Measurements from ENCODE around the gene HEXIM1.

HEXIM1 gene

GRCh38 chr17:45129940-45130680 lies 18.2 kb upstream of the HEXIM1 start:
- peak; percentile 64 for DNase-seq (ENCODE audit: low read depth)

- DNase-seq (ENCODE audit: low read depth) = no peak
These were observed 17.3 kb upstream of the HEXIM1 start for GRCh38 chr17:45130681-45131615.

GRCh38 chr17:45131616-45132319 lies 16.5 kb upstream of the HEXIM1 start:
- DNase-seq (ENCODE audit: low read depth) = peak; percentile 59

- DNase-seq (ENCODE audit: low read depth) = no peak
These were observed 16.0 kb upstream of the HEXIM1 start, which contains the start of gene PLCD3 for GRCh38 chr17:45132320-45132571. Gene PLCD3, minus strand, starts transcription at chr17:45132515. Its CDS starts 105 bp downstream, at chr17:45132410.

GRCh38 chr17:45132572-45133463 lies 15.5 kb upstream of the HEXIM1 start:
- peak; percentile 91 for DNase-seq (ENCODE audit: low read depth)

- peak; percentile 100 for DNase-seq (ENCODE audit: low read depth)
These were observed 12.9 kb upstream of the HEXIM1 start, which contains the start of gene ACBD4 for GRCh38 chr17:45135192-45135977. Gene ACBD4, plus strand, starts transcription at chr17:45135687. Its CDS starts 458 bp downstream, at chr17:45136145.

- peak; percentile 38 for DNase-seq (ENCODE audit: low read depth)
These were observed 12.1 kb upstream of the HEXIM1 start for GRCh38 chr17:45135978-45136791.

GRCh38 chr17:45136846-45137560 lies 11.3 kb upstream of the HEXIM1 start:
- no peak for DNase-seq (ENCODE audit: low read depth)

- DNase-seq (ENCODE audit: low read depth) = no peak
These were observed 10.5 kb upstream of the HEXIM1 start for GRCh38 chr17:45137561-45138305.

- DNase-seq (ENCODE audit: low read depth) = no peak
These were observed 9.3 kb upstream of the HEXIM1 start for GRCh38 chr17:45138911-45139532.

GRCh38 chr17:45139533-45139920 lies 8.7 kb upstream of the HEXIM1 start:
- DNase-seq (ENCODE audit: low read depth) = no peak

GRCh38 chr17:45143094-45143670 lies 5.1 kb upstream of the HEXIM1 start:
- DNase-seq (ENCODE audit: low read depth) = no peak

- peak; percentile 66 for DNase-seq (ENCODE audit: low read depth)
These were observed 4.5 kb upstream of the HEXIM1 start for GRCh38 chr17:45143767-45144198.

- DNase-seq (ENCODE audit: low read depth) = peak; percentile 53
These were observed 3.9 kb upstream of the HEXIM1 start for GRCh38 chr17:45144199-45145034.

- DNase-seq (ENCODE audit: low read depth) = no peak
These were observed 3.3 kb upstream of the HEXIM1 start for GRCh38 chr17:45145035-45145389.

GRCh38 chr17:45146166-45146565 lies 2.1 kb upstream of the HEXIM1 start:
- no peak for DNase-seq (ENCODE audit: low read depth)

- no peak for DNase-seq (ENCODE audit: low read depth)
These were observed 1.7 kb upstream of the HEXIM1 start for GRCh38 chr17:45146592-45146889.
